H9 (cell line): ENCODE results near the gene DENND1A. TPM values are rescaled to one million over a fixed set of nuclear protein-coding genes. Genes with fewer than 3 reads are reported as not detected.

Experiments used
- DNase-seq: peaks from one replicate; pipeline ENCODE4 v3.0.0-alpha.2; 2017
- H2AFZ ChIP-seq: one replicate; pipeline ENCODE4 v1.6.1; 2013; ENCODE audit warnings: mild to moderate bottlenecking, low read length, control low read depth, moderate library complexity
- H2AK5ac ChIP-seq: 2 replicates; pipeline ENCODE4 v1.6.1; 2013; ENCODE audit warnings: low read length, control low read depth, mixed read lengths; ENCODE audit not compliant: insufficient read length
- H2BK120ac ChIP-seq: one replicate; pipeline ENCODE4 v1.6.1; 2013; ENCODE audit warnings: low read depth, mild to moderate bottlenecking, low read length, control low read depth, inconsistent platforms; ENCODE audit not compliant: poor library complexity, severe bottlenecking
- H2BK12ac ChIP-seq: 2 replicates; pipeline ENCODE4 v1.6.1; 2013; ENCODE audit warnings: low read length, control low read depth, mixed read lengths, low read depth; ENCODE audit not compliant: insufficient read length
- H2BK15ac ChIP-seq: 2 replicates; pipeline ENCODE4 v1.6.1; 2013; ENCODE audit warnings: low read depth, low read length, control low read depth
- H2BK20ac ChIP-seq: one replicate; pipeline ENCODE4 v1.6.1; 2013; ENCODE audit warnings: low read depth, mild to moderate bottlenecking, low read length, control low read depth, inconsistent platforms; ENCODE audit not compliant: poor library complexity, severe bottlenecking
- H2BK5ac ChIP-seq: 2 replicates; pipeline ENCODE4 v1.6.1; 2013; ENCODE audit warnings: low read length, control low read depth, mixed read lengths; ENCODE audit not compliant: insufficient read length
- H3K14ac ChIP-seq: 2 replicates; pipeline ENCODE4 v1.6.1; 2013; ENCODE audit warnings: low read length, control low read depth; ENCODE audit not compliant: insufficient read depth
- H3K18ac ChIP-seq: 2 replicates; pipeline ENCODE4 v1.6.1; 2013; ENCODE audit warnings: low read depth, mild to moderate bottlenecking, mixed read lengths, low read length, control low read depth; ENCODE audit not compliant: insufficient read length
- H3K23ac ChIP-seq: 2 replicates; pipeline ENCODE4 v1.6.1; 2013; ENCODE audit warnings: low read length, control low read depth, mixed read lengths, low read depth; ENCODE audit not compliant: insufficient read length
- H3K23me2 ChIP-seq: 2 replicates; pipeline ENCODE4 v1.6.1; 2013; ENCODE audit warnings: low read depth, mild to moderate bottlenecking, mixed read lengths, low read length, control low read depth; ENCODE audit not compliant: insufficient read length, poor library complexity, severe bottlenecking
- H3K27ac ChIP-seq: 2 replicates; pipeline ENCODE4 v1.5.1; 2013; ENCODE audit warnings: low read length, control low read depth, mixed read lengths, low read depth; ENCODE audit not compliant: insufficient read length
- H3K27me3 ChIP-seq: 2 replicates; pipeline ENCODE4 v1.6.1; 2013; ENCODE audit warnings: low read length, control low read depth, inconsistent platforms; ENCODE audit not compliant: insufficient read depth
- H3K4ac ChIP-seq: 2 replicates; pipeline ENCODE4 v1.6.1; 2013; ENCODE audit warnings: low read depth, mild to moderate bottlenecking, control low read depth, inconsistent platforms, low read length, moderate library complexity
- H3K4me1 ChIP-seq: 2 replicates; pipeline ENCODE4 v1.6.1; 2013; ENCODE audit warnings: low read length, control low read depth, inconsistent platforms; ENCODE audit not compliant: insufficient read depth
- H3K4me2 ChIP-seq: 2 replicates; pipeline ENCODE4 v1.6.1; 2013; ENCODE audit warnings: low read length, control low read depth, mixed read lengths; ENCODE audit not compliant: insufficient read length, insufficient read depth
- H3K56ac ChIP-seq: 2 replicates; pipeline ENCODE4 v1.6.1; 2013; ENCODE audit warnings: low read depth, mild to moderate bottlenecking, mixed read lengths, low read length, control low read depth; ENCODE audit not compliant: insufficient read length
- H3K79me1 ChIP-seq: 2 replicates; pipeline ENCODE4 v1.6.1; 2013; ENCODE audit warnings: low read depth, mild to moderate bottlenecking, moderate library complexity, low read length, control low read depth, inconsistent platforms; ENCODE audit not compliant: insufficient read depth, poor library complexity, severe bottlenecking
- H3K79me2 ChIP-seq: 2 replicates; pipeline ENCODE4 v1.6.1; 2013; ENCODE audit warnings: low read length, control low read depth, inconsistent platforms; ENCODE audit not compliant: insufficient read depth
- H3K9ac ChIP-seq: 2 replicates; pipeline ENCODE4 v1.6.1; 2013; ENCODE audit warnings: low read length, control low read depth, mixed read lengths; ENCODE audit not compliant: insufficient read length; ENCODE audit errors: extremely low read depth
- H3K9me3 ChIP-seq: one replicate; pipeline ENCODE4 v1.6.1; 2013; ENCODE audit warnings: low read depth, low read length, inconsistent platforms; ENCODE audit not compliant: control insufficient read depth
- H3T11ph ChIP-seq: one replicate; pipeline ENCODE4 v1.6.1; 2013; ENCODE audit warnings: mild to moderate bottlenecking, low read length, control low read depth, inconsistent platforms
- H4K20me1 ChIP-seq: one replicate; pipeline ENCODE4 v1.6.1; 2013; ENCODE audit not compliant: control insufficient read depth, insufficient read length, insufficient read depth
- H4K5ac ChIP-seq: 2 replicates; pipeline ENCODE4 v1.6.1; 2013; ENCODE audit warnings: low read depth, mild to moderate bottlenecking, mixed read lengths, low read length, control low read depth; ENCODE audit not compliant: insufficient read length
- H4K8ac ChIP-seq: replicated peaks from 2 replicates; pipeline ENCODE4 v1.6.1; 2013; ENCODE audit warnings: low read length, control low read depth, mixed read lengths, low read depth; ENCODE audit not compliant: insufficient read length
- H4K91ac ChIP-seq: 2 replicates; pipeline ENCODE4 v1.6.1; 2013; ENCODE audit warnings: low read depth, mild to moderate bottlenecking, moderate library complexity, mixed read lengths, low read length, control low read depth; ENCODE audit not compliant: insufficient read length
- H3K27ac Mint-ChIP-seq, 3 experiments: 2 replicates in 2 of 3; 3 replicates in 1 of 3; pipeline ENCODE4 v1.8.0; 2020 to 2021; ENCODE audit warnings: mixed read lengths in 3 of 3, mild to moderate bottlenecking in 1 of 3, moderate library complexity in 1 of 3
- H3K27me3 Mint-ChIP-seq: 2 replicates; pipeline ENCODE4 v1.8.0; 2021; ENCODE audit warnings: low read depth, mild to moderate bottlenecking, moderate library complexity, mixed read lengths
- H3K36me3 Mint-ChIP-seq, 3 experiments: 2 replicates in 2 of 3; 3 replicates in 1 of 3; pipeline ENCODE4 v1.8.0; 2020 to 2021; ENCODE audit warnings: low read depth in 3 of 3, mixed read lengths in 3 of 3; ENCODE audit not compliant: insufficient read depth in 1 of 3
- H3K4me1 Mint-ChIP-seq, 2 experiments: 2 replicates each; pipeline ENCODE4 v1.8.0; 2020; ENCODE audit warnings: mixed read lengths in 2 of 2
- H3K4me3 Mint-ChIP-seq, 2 experiments: 2 replicates in 1 of 2; 3 replicates in 1 of 2; pipeline ENCODE4 v1.8.0; 2020 to 2021; ENCODE audit warnings: mild to moderate bottlenecking in 2 of 2, mixed read lengths in 2 of 2, moderate library complexity in 1 of 2
- H3K9me3 Mint-ChIP-seq, 2 experiments: 2 replicates in 1 of 2; 3 replicates in 1 of 2; pipeline ENCODE4 v1.8.0; 2020; ENCODE audit warnings: mild to moderate bottlenecking in 2 of 2, mixed read lengths in 2 of 2, moderate library complexity in 1 of 2
- CTCF ChIP-seq: fragments of 200-600 bp; sonication (generic); conservative IDR thresholded peaks from 3 replicates; pipeline ENCODE4 v1.8.0; 2021; ENCODE audit warnings: antibody characterized with exemption, mild to moderate bottlenecking
- WGBS: extraction: QIAGEN DNeasy Blood & Tissue Kit; methylation state at CpG from one replicate; pipeline ENCODE4 v1.1.7; 2013; ENCODE audit warnings: missing lambda C conversion rate, low lambda C conversion rate, mixed read lengths; ENCODE audit not compliant: insufficient read length; ENCODE audit errors: extremely low coverage; 5-methylcytosine and 5-hydroxymethylcytosine counted together
- total RNA-seq: library from RNA; stranded (reverse); gene quantifications from 2 replicates; pipeline ENCODE4 v1.2.1, GENCODE V29; 2021

The DENND1A gene
- total RNA-seq, 1 experiment from 2014 or later: 20.4 TPM

- no peak overlapping the region for H2AK5ac ChIP-seq
- no peak overlapping the region for H2BK5ac ChIP-seq
- H4K91ac ChIP-seq: no peak overlapping the region
- H3K79me2 ChIP-seq: no peaks in the 10 kb centered on the region
- H3K27ac ChIP-seq: no peak overlapping the region
- no peak overlapping the region for H4K8ac ChIP-seq
- H3K56ac ChIP-seq: no peak overlapping the region
- no peak overlapping the region for H3T11ph ChIP-seq
- no peak overlapping the region for H3K9ac ChIP-seq
- H2BK15ac ChIP-seq: no peak overlapping the region
- no CpG with 5 or more reads among the region's 9 CpGs for WGBS
- H4K20me1 ChIP-seq: no peaks in the 10 kb centered on the region
- no peak overlapping the region for H3K18ac ChIP-seq
- H3K27ac Mint-ChIP-seq: peak overlapping the region in 2 of 3 experiments; percentile 14 to 40; a peak in 2 of 7 replicates
- peaks cover 18% of the 10 kb centered on the region in 2 experiments for H3K4me1 Mint-ChIP-seq
- H3K27me3 ChIP-seq: no peaks in the 10 kb centered on the region
- H2BK20ac ChIP-seq: no peak overlapping the region
- no peaks in the 10 kb centered on the region for H3K9me3 Mint-ChIP-seq
- no peaks in the 10 kb centered on the region; the same call in 1 of the 2 replicates for H3K27me3 Mint-ChIP-seq
- H3K4me3 Mint-ChIP-seq: no peak overlapping the region
- no peak overlapping the region for H2AFZ ChIP-seq
- no peak for TF ChIP-seq CTCF
- no peaks in the 10 kb centered on the region; a peak in 2 of 7 replicates for H3K36me3 Mint-ChIP-seq
- no peak overlapping the region for H2BK120ac ChIP-seq
- H3K4me2 ChIP-seq: no peak overlapping the region
- no peak overlapping the region for H4K5ac ChIP-seq
- 0 out of 2 replicates have a peak, but pooled peaks cover 3% of the 10 kb centered on the region for H3K4me1 ChIP-seq
- no peaks in the 10 kb centered on the region for H3K9me3 ChIP-seq
- no peak overlapping the region for H3K4ac ChIP-seq
- no peaks in the 10 kb centered on the region for H3K23me2 ChIP-seq
- no peak overlapping the region for H2BK12ac ChIP-seq
- H3K14ac ChIP-seq: no peak overlapping the region
- no peaks in the 10 kb centered on the region for H3K79me1 ChIP-seq
- no peak for DNase-seq
- H3K23ac ChIP-seq: no peak overlapping the region
These were observed 286.4 kb downstream of the DENND1A start for GRCh38 chr9:123643518-123643917.
